Measurements from ENCODE around the gene NPAT.
"Not testable (repeated sequence)": the region's sequence is repeated elsewhere in the genome, so short reads cannot be mapped to it uniquely, and the experiment has no call there.

NPAT gene

GRCh38 chr11:108148556-108148955 lies 73.9 kb downstream of the NPAT start:
- no peak for DNase-seq (ENCODE audit: low read depth)

- no peak for DNase-seq (ENCODE audit: low read depth)
Observed at GRCh38 chr11:108147150-108147549, 75.3 kb downstream of the NPAT start.

- no peak for DNase-seq (ENCODE audit: low read depth)
Observed at GRCh38 chr11:108144615-108145014, 77.8 kb downstream of the NPAT start.

- DNase-seq (ENCODE audit: low read depth), result no peak
Observed at GRCh38 chr11:108142304-108142703, 80.1 kb downstream of the NPAT start.

- DNase-seq (ENCODE audit: low read depth), result no peak
Observed at GRCh38 chr11:108137212-108137611, 85.2 kb downstream of the NPAT start.

- no peak for DNase-seq (ENCODE audit: low read depth)
Observed at GRCh38 chr11:108135845-108136544, 86.4 kb downstream of the NPAT start.

- not testable (repeated sequence) for DNase-seq (ENCODE audit: low read depth)
Observed at GRCh38 chr11:108132993-108133538, 89.4 kb downstream of the NPAT start.

GRCh38 chr11:108131993-108132392 lies 90.4 kb downstream of the NPAT start:
- no peak for DNase-seq (ENCODE audit: low read depth)

GRCh38 chr11:108128772-108129171 lies 93.7 kb downstream of the NPAT start:
- no peak for DNase-seq (ENCODE audit: low read depth)

GRCh38 chr11:108125096-108125495 lies 97.3 kb downstream of the NPAT start:
- no peak for DNase-seq (ENCODE audit: low read depth)

GRCh38 chr11:108122166-108122628 lies 100.2 kb downstream of the NPAT start:
- peak; percentile 20 for DNase-seq (ENCODE audit: low read depth)

- peak; percentile 44 for DNase-seq (ENCODE audit: low read depth)
Observed at GRCh38 chr11:108121274-108122155, 100.9 kb downstream of the NPAT start, which contains the start of gene ACAT1. TSS of gene ACAT1 (plus strand) at chr11:108121567. CDS start at chr11:108121607, 40 bp downstream.

- not testable (repeated sequence) for DNase-seq (ENCODE audit: low read depth)
Observed at GRCh38 chr11:108120936-108121273, 101.5 kb downstream of the NPAT start.

GRCh38 chr11:108117746-108118371 lies 104.6 kb downstream of the NPAT start:
- DNase-seq (ENCODE audit: low read depth), result peak; percentile 25

- peak; percentile 24 for DNase-seq (ENCODE audit: low read depth)
Observed at GRCh38 chr11:108115500-108116140, 106.8 kb downstream of the NPAT start.

- DNase-seq (ENCODE audit: low read depth), result no peak
Observed at GRCh38 chr11:108112057-108112456, 110.4 kb downstream of the NPAT start.

GRCh38 chr11:108111126-108111525 lies 111.3 kb downstream of the NPAT start:
- no peak for DNase-seq (ENCODE audit: low read depth)

All from HS-5 (cell line).